HCT116 (cell line): ENCODE data around the gene BRS3. TPM values are rescaled to one million over a fixed set of nuclear protein-coding genes. Genes with fewer than 3 reads are reported as not detected.

Experiments used
- ATAC-seq: fragments of 200-7000 bp; cut with Tn5 transposase; 2 replicates; pipeline ENCODE4 v1.9.1; 2020; ENCODE audit warnings: mild to moderate bottlenecking, moderate library complexity
- BruUV-seq: library from RNA; stranded (reverse); fragments of 400-500 nt; replicated peaks from 2 replicates; lab custom pipeline; 2021; lab: Mats Ljungman, UMichigan
- CTCF ChIA-PET: fragments of 300-600 bp; sonication (Branson Sonifier 250); formaldehyde crosslinking; loops from one replicate; lab custom pipeline; 2021; ENCODE audit warnings: antibody characterized with exemption; lab: Charles Lee
- POLR2A ChIA-PET: fragments of 300-600, 350-600 bp; sonication (Branson Sonifier 250); formaldehyde crosslinking; loops from one replicate; lab custom pipeline; 2021; ENCODE audit warnings: antibody characterized with exemption; lab: Charles Lee
- RAD21 ChIA-PET, 2 experiments: fragments of 300-600 bp; sonication (Branson Sonifier 250); formaldehyde crosslinking; loops; one replicate each; lab custom pipeline; 2023; ENCODE audit warnings: low total read pairs in 2 of 2; ENCODE audit not compliant: uncharacterized antibody in 2 of 2, unreplicated experiment in 2 of 2, low non-redundant PET in 1 of 2; lab: Charles Lee
- DNase-seq: peaks from one replicate; pipeline ENCODE4 v3.0.0-alpha.2; 2010; ENCODE audit warnings: low read depth, low spot score
- H2AFZ ChIP-seq: fragments of 200-600 bp; shearing (Covaris generic), sonication (generic); 2 replicates; pipeline ENCODE4 v1.6.1; 2017; ENCODE audit warnings: low read depth, mixed run types, mixed read lengths, antibody characterized with exemption, low read length; ENCODE audit not compliant: poor library complexity, severe bottlenecking
- H3K27ac ChIP-seq: 2 replicates; pipeline ENCODE4 v1.5.1; 2012; ENCODE audit warnings: low read depth, low read length
- H3K27me3 ChIP-seq: fragments of 200-600 bp; sonication (generic); 2 replicates; pipeline ENCODE4 v1.6.1; 2016; ENCODE audit warnings: mixed run types, low read length, mixed read lengths; ENCODE audit not compliant: insufficient read depth
- H3K36me3 ChIP-seq, 2 experiments: fragments of 200-500 bp in 1 of 2; fragments of 200-600 bp in 1 of 2; sonication (Bioruptor generic) in 1 of 2; sonication (generic) in 1 of 2; 2 replicates each; pipeline versions ENCODE4 v1.5.1 to v1.6.1; 2014 to 2016; ENCODE audit warnings: low read length in 2 of 2, inconsistent platforms in 1 of 2, mixed read lengths in 1 of 2, mixed run types in 1 of 2; ENCODE audit not compliant: insufficient read depth in 2 of 2, control insufficient read depth in 1 of 2
- H3K4me1 ChIP-seq, 2 experiments: fragments of 200-600 bp in 1 of 2; sonication (generic) in 1 of 2; 2 replicates each; pipeline versions ENCODE4 v1.5.1 to v1.6.1; 2012 to 2017; ENCODE audit warnings: low read length in 2 of 2, inconsistent platforms in 1 of 2, mild to moderate bottlenecking in 1 of 2, mixed read lengths in 1 of 2, mixed run types in 1 of 2, moderate library complexity in 1 of 2; ENCODE audit not compliant: insufficient read depth in 2 of 2, control insufficient read depth in 1 of 2
- H3K4me2 ChIP-seq: fragments of 200-600 bp; sonication (generic); 2 replicates; pipeline ENCODE4 v1.6.1; 2017; ENCODE audit warnings: mixed run types, low read length, mixed read lengths
- H3K4me3 ChIP-seq, 2 experiments: fragments of 200-600 bp in 1 of 2; sonication (generic) in 1 of 2; replicated peaks in 1 of 2; 2 replicates each; pipeline ENCODE4 v1.5.1; 2011 to 2016; ENCODE audit warnings: low read length in 2 of 2, control low read depth in 1 of 2, low read depth in 1 of 2, mild to moderate bottlenecking in 1 of 2, mixed read lengths in 1 of 2, mixed run types in 1 of 2
- H3K79me2 ChIP-seq: fragments of 200-600 bp; sonication (generic); 2 replicates; pipeline ENCODE4 v1.6.1; 2017; ENCODE audit warnings: mild to moderate bottlenecking, mixed run types, low read length, moderate library complexity, mixed read lengths; ENCODE audit not compliant: insufficient read depth
- H3K9ac ChIP-seq: fragments of 200-600 bp; sonication (generic); 2 replicates; pipeline ENCODE4 v1.6.1; 2016; ENCODE audit warnings: low read length, mixed read lengths
- H3K9me2 ChIP-seq: fragments of 200-600 bp; sonication (generic), shearing (Covaris generic); 2 replicates; pipeline ENCODE4 v1.6.1; 2017; ENCODE audit warnings: mixed run types, mild to moderate bottlenecking, moderate library complexity; ENCODE audit not compliant: insufficient read depth
- H3K9me3 ChIP-seq, 2 experiments: fragments of 200-500 bp in 1 of 2; fragments of 200-600 bp in 1 of 2; sonication (Bioruptor generic) in 1 of 2; sonication (generic) in 1 of 2; 2 replicates each; pipeline ENCODE4 v1.6.1; 2014 to 2017; ENCODE audit warnings: low read length in 2 of 2, mixed read lengths in 2 of 2, inconsistent platforms in 1 of 2, low read depth in 1 of 2, mild to moderate bottlenecking in 1 of 2, mixed run types in 1 of 2, moderate library complexity in 1 of 2; ENCODE audit not compliant: control insufficient read depth in 1 of 2, insufficient read depth in 1 of 2
- H4K20me1 ChIP-seq: fragments of 200-600 bp; sonication (generic), shearing (Covaris generic); 2 replicates; pipeline ENCODE4 v1.6.1; 2017; ENCODE audit warnings: mixed run types, mild to moderate bottlenecking, moderate library complexity; ENCODE audit not compliant: insufficient read depth
- ATF3 ChIP-seq: IDR thresholded peaks from 2 replicates; pipeline ENCODE4 v1.6.1; 2012
- EGR1 ChIP-seq: IDR thresholded peaks from 2 replicates; pipeline ENCODE4 v1.6.1; 2012; ENCODE audit warnings: low read depth
- JUND ChIP-seq: IDR thresholded peaks from 2 replicates; pipeline ENCODE4 v1.6.1; 2012
- POLR2A ChIP-seq: IDR thresholded peaks from 2 replicates; pipeline ENCODE4 v1.7.0; 2011; ENCODE audit warnings: borderline replicate concordance; ENCODE audit not compliant: insufficient read depth, insufficient read length; ENCODE audit errors: extremely low read depth
- POLR2AphosphoS5 ChIP-seq: IDR thresholded peaks from 2 replicates; pipeline ENCODE4 v1.6.1; 2011; ENCODE audit warnings: mild to moderate bottlenecking, low read depth, low read length, moderate library complexity
- REST ChIP-seq: IDR thresholded peaks from 2 replicates; pipeline ENCODE4 v1.6.1; 2012; ENCODE audit warnings: low read depth
- SIN3A ChIP-seq: IDR thresholded peaks from 2 replicates; pipeline ENCODE4 v1.6.1; 2012; ENCODE audit warnings: low read depth
- SP1 ChIP-seq: IDR thresholded peaks from 2 replicates; pipeline ENCODE4 v1.6.1; 2012; ENCODE audit warnings: low read depth
- SRF ChIP-seq: IDR thresholded peaks from 2 replicates; pipeline ENCODE4 v1.6.1; 2012; ENCODE audit warnings: low read depth
- intact Hi-C: fragments of 100-400 bp; cut with micrococcal nuclease; formaldehyde crosslinking; loops from 2 replicates; pipeline ENCODE4 v1.10.0; 2022
- total RNA-seq: library from RNA; stranded (reverse); gene quantifications from one replicate; pipeline ENCODE4 v1.2.1, GENCODE V29; 2021; ENCODE audit not compliant: unreplicated experiment
- TF ChIP-seq, protein P1 (sequence below): IDR thresholded peaks from 2 replicates; pipeline ENCODE4 v1.6.1; 2012
- TF ChIP-seq, protein P2 (sequence below): IDR thresholded peaks from 2 replicates; pipeline ENCODE4 v1.6.1; 2011; ENCODE audit warnings: mild to moderate bottlenecking, low read length, moderate library complexity; ENCODE audit not compliant: insufficient replicate concordance; ENCODE audit errors: extremely low read depth
- TF ChIP-seq, protein P3 (sequence below), 3 experiments: fragments of 200-600 bp in 1 of 3; sonication (generic) in 1 of 3; IDR thresholded peaks in 2 of 3; conservative IDR thresholded peaks in 1 of 3; 2 replicates each; pipeline ENCODE4 v1.5.1; 2012 to 2017; ENCODE audit warnings: low read depth in 2 of 3, low read length in 2 of 3, antibody characterized with exemption in 1 of 3, borderline replicate concordance in 1 of 3, control low read depth in 1 of 3, mild to moderate bottlenecking in 1 of 3, mixed read lengths in 1 of 3, mixed run types in 1 of 3, moderate library complexity in 1 of 3; ENCODE audit not compliant: insufficient read depth in 1 of 3

Gene BRS3
- total RNA-seq, 1 experiment from 2014 or later = not detected

DNA sequence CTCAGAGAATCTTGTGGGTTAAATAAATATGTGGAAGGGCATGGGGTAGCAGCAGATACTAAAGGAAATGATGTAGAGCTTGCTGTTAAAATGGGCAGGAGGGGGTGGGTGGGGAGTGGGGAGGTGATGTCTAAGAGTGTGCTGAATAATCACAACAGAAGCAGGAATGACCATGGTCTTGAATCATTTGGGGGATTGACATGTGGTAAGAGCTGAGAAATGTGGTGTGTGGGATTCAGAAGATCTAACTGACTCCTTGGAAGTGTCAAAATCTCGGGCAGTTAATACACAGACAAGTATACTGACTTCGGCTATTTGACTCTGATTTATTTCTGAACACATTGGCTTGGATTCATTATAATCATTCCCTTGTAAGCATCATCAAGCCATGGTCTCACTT is 51.1 kb downstream of the BRS3 start:
- H3K27me3 ChIP-seq = no peaks in the 10 kb centered on the region
- intact Hi-C loops = no loop called here
- H4K20me1 ChIP-seq = no peaks in the 10 kb centered on the region
- TF ChIP-seq, protein P1, sequence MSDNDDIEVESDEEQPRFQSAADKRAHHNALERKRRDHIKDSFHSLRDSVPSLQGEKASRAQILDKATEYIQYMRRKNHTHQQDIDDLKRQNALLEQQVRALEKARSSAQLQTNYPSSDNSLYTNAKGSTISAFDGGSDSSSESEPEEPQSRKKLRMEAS = no peak
- TF ChIP-seq SRF (no peak), SIN3A (no peak), EGR1 (no peak)
- ChIA-PET RAD21 (no interaction called here), CTCF (no interaction called here), POLR2A (no interaction called here)
- ATAC-seq = no peak
- H3K9me3 ChIP-seq = no peaks in the 10 kb centered on the region
- H2AFZ ChIP-seq = no peak overlapping the region
- no peaks in the 10 kb centered on the region for H3K4me1 ChIP-seq
- BruUV-seq = no TSS peak
- no peak overlapping the region for H3K4me2 ChIP-seq
- H3K27ac ChIP-seq = no peak overlapping the region
- H3K9ac ChIP-seq = no peak overlapping the region
- no peaks in the 10 kb centered on the region for H3K9me2 ChIP-seq
- H3K36me3 ChIP-seq = no peaks in the 10 kb centered on the region
- no peak overlapping the region for H3K4me3 ChIP-seq
- no peak for DNase-seq
- H3K79me2 ChIP-seq = no peaks in the 10 kb centered on the region

DNA sequence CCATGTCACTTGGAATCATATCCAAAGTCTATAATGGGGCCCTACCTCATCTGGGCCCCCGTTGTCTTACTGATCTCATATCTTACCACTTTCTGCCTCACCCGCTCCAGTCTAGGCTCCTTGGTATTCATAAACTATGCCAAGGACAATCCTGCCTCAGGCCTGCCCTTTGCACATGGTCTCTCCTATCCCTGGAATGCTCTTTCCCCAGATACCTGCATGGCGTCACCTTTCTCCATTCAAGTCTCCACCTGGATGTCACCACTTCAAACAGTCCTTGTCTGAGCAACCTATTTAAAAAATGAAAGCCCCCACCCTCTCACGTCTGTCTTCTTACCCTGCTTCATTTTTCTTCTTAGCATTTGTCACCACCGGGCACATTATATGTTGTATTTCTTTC is 52.5 kb downstream of the BRS3 start:
- intact Hi-C loops = no loop called here
- BruUV-seq = no TSS peak
- H3K79me2 ChIP-seq = no peaks in the 10 kb centered on the region
- TF ChIP-seq, protein P2, sequence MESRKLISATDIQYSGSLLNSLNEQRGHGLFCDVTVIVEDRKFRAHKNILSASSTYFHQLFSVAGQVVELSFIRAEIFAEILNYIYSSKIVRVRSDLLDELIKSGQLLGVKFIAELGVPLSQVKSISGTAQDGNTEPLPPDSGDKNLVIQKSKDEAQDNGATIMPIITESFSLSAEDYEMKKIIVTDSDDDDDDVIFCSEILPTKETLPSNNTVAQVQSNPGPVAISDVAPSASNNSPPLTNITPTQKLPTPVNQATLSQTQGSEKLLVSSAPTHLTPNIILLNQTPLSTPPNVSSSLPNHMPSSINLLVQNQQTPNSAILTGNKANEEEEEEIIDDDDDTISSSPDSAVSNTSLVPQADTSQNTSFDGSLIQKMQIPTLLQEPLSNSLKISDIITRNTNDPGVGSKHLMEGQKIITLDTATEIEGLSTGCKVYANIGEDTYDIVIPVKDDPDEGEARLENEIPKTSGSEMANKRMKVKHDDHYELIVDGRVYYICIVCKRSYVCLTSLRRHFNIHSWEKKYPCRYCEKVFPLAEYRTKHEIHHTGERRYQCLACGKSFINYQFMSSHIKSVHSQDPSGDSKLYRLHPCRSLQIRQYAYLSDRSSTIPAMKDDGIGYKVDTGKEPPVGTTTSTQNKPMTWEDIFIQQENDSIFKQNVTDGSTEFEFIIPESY = no peak
- TF ChIP-seq ATF3 (no peak), POLR2AphosphoS5 (no peak), SP1 (no peak), SRF (no peak), POLR2A (no peak), SIN3A (no peak), REST (no peak), JUND (no peak)
- TF ChIP-seq, protein P3, sequence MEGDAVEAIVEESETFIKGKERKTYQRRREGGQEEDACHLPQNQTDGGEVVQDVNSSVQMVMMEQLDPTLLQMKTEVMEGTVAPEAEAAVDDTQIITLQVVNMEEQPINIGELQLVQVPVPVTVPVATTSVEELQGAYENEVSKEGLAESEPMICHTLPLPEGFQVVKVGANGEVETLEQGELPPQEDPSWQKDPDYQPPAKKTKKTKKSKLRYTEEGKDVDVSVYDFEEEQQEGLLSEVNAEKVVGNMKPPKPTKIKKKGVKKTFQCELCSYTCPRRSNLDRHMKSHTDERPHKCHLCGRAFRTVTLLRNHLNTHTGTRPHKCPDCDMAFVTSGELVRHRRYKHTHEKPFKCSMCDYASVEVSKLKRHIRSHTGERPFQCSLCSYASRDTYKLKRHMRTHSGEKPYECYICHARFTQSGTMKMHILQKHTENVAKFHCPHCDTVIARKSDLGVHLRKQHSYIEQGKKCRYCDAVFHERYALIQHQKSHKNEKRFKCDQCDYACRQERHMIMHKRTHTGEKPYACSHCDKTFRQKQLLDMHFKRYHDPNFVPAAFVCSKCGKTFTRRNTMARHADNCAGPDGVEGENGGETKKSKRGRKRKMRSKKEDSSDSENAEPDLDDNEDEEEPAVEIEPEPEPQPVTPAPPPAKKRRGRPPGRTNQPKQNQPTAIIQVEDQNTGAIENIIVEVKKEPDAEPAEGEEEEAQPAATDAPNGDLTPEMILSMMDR (IDR thresholded peaks at IDR 0.05 in 2 of 3, conservative IDR thresholded peaks at IDR 0.05 in 1 of 3; ENCODE audit: borderline replicate concordance in 1 of 3, insufficient read depth in 1 of 3, low read depth in 2 of 3, low read length in 2 of 3) = no peak
- TF ChIP-seq, protein P1 = no peak

More for the DNA sequence above, 52.5 kb downstream of the BRS3 start:
- no peak overlapping the region for H3K27ac ChIP-seq
- no peak overlapping the region for H3K4me2 ChIP-seq
- no peak overlapping the region for H3K9ac ChIP-seq
- no peaks in the 10 kb centered on the region for H4K20me1 ChIP-seq
- ATAC-seq = no peak
- ChIA-PET CTCF (no interaction called here), RAD21 (no interaction called here), POLR2A (no interaction called here)
- no peaks in the 10 kb centered on the region for H3K4me1 ChIP-seq
- H3K9me2 ChIP-seq = no peaks in the 10 kb centered on the region
- no peak for DNase-seq
- H3K36me3 ChIP-seq = no peaks in the 10 kb centered on the region
- H3K9me3 ChIP-seq = no peaks in the 10 kb centered on the region
- H3K4me3 ChIP-seq = no peak overlapping the region
- no peaks in the 10 kb centered on the region for H3K27me3 ChIP-seq
- H2AFZ ChIP-seq = no peak overlapping the region
